Measurements from ENCODE around the gene SMARCA4. TPM values are rescaled to one million over a fixed set of nuclear protein-coding genes. Genes with fewer than 3 reads are reported as not detected.
"Not testable (repeated sequence)": the region's sequence is repeated elsewhere in the genome, so short reads cannot be mapped to it uniquely, and the experiment has no call there.

The SMARCA4 gene
- total RNA-seq, 1 donor from 2014 or later = 63.5 TPM

DNA sequence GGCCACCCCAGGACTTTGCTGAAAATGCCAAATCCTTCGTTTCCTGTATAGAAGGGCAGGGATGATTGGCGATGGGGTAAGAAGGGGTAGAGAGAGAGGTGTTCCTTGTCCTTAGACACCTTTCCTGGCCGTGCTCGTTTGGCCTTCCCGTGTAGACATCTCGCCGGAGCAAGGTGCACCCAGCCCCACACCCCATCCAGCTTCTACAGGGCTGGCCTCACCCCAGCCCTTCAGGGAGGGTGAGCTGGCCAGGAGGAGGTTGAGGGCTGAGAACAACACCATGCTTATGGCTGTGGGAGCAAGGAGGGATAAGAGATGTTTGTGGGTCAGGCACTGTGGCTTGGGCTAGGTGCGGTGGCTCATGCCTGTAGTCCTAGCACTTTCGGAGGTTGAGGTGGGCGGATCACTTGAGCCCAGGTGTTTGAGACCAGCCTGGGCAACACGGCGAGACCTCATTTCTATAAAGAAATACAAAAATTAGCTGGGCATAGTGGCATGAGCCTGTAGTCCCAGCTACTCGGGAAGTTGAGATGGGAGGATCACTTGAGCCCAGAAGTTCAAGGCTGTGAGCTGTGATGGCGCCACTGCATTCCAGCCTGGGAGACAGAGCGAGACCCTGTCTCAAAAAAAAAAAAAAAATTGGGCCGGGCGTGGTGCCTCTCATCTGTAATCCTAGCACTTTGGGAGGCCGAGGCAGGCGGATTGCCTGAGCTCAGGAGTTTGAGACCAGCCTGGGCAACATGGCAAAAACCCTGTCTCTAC lies 15.5 kb downstream of the SMARCA4 start:
- DNase-seq = no peak

DNA sequence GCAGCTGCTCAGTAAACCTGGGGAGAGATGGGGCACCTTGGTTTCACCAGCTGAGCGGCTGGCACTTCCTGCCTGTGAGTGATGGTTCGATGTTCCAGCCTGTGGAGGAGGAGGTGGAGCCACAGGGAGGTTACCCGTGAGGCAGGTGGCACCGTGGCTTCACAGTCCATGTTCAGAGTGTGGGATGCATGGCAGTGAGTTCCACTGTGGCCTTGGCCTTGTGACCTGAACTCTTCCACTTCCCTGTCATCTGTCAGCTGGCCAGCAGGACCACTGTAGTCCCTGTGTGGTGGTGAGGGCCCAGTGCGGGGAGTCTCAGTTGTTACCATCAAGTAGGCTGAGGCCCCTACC lies 16.9 kb downstream of the SMARCA4 start:
- no peak for DNase-seq

DNA sequence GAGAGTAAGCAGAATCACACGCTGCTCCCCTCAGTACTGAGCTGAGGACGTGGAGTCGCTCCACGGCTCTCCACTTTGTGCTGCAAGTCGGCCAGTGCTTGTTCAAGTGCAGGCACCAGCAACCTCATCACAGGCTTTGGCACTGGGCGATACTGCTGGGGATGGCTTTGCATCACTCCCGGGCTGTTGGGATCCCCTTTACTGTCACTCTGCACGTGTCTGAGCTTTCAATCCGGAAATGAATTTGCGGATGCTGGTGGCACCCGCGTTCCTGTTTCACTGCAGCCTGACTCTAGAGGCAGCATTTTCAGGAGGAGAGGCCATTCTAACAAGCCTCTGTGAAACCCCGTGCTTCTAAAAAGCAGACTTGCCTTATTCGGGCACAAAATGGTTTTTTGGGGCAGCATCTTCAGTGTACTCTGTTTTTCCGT lies 19.1 kb downstream of the SMARCA4 start:
- no peak for DNase-seq

DNA sequence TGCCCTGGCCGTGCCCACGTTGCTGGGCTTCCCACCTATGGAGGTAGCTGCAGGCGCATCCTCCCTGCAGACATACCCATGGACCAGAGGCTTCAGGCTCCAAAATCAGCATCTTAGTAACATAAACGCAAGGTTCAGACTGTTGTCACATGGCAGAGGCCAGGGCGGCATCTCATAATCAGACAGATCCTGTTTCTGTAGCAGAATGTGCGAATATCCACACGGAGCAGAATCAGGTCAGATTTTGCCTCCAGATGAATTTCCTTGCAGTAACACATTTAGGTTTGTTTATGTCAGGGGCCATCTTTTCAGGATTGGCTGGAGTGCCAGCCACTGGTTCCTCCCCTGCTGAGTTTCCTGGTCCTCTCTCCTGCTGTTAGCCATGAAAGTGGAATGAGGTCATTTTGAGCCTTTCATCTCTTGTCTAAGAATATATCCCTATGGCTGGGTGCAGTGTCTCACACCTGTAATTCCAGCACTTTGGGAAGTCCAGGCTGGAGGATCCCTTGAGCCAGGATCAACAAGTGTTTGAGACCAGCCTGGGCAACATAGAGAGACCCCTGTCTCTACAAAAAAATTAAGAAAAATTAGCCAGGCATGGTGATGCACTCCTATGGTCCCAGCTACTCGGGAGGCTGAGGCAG lies 20.5 kb downstream of the SMARCA4 start:
- DNase-seq = no peak

DNA sequence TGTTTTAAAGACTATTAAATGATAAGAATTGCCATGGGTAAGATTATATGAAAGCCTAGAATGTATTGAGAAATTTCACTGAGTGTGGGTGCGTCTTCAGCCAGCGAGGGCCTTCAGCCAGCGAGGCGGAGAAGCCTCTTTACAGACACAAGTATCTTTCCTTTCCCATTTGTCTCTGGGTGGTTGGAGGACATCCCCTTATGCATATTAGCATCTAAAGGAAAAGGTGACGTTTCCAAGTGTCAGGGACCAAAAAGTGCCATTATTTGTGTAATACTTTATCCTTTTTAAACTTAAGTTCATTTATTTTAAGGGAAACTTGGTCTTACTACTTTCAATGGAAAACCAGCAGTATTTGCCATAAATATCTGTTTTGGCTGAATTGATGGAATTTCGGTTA lies 22.2 kb downstream of the SMARCA4 start:
- no peak for DNase-seq

DNA sequence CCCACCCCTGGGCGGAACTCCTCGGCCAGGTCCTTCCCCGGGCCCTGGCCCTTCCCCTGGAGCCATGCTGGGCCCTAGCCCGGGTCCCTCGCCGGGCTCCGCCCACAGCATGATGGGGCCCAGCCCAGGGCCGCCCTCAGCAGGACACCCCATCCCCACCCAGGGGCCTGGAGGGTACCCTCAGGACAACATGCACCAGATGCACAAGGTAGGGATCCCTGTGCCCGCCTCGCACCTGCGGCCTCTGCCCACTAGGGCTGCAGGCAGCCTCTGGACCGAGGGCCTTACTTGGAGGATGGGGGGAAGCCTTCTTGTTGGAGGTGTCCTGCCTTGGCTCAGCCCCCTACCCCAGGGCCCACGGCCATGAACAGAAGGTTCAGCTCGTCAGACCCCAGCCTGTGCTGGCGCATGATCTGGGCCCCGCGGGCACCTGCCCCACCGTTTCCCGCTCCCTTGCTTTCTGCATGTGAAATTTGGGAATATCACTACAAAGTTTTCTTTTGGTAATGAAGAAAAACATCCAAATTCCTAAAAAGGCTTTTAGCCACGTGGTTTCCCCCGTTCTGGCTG lies 23.4 kb downstream of the SMARCA4 start:
- DNase-seq = no peak

DNA sequence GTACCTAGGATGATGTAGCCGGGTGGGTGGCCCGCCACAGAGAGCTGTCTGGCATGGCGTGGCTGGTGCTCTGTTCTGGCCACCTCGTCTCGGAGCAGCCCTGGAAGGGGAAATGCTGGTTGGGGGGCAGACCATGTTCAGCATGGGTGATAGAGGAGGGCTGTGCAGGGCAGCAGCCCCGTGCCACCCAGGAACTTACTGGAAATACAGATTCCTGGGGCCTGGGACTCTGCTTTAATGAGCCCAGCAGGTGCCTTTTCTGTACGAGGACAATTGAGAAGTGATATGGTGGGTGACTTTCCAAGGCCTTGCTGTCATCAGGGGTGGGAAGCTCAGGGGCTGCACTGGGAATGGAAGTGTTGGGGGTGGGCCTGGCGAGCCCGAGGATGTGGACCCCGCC lies 24.7 kb downstream of the SMARCA4 start:
- no peak for DNase-seq

DNA sequence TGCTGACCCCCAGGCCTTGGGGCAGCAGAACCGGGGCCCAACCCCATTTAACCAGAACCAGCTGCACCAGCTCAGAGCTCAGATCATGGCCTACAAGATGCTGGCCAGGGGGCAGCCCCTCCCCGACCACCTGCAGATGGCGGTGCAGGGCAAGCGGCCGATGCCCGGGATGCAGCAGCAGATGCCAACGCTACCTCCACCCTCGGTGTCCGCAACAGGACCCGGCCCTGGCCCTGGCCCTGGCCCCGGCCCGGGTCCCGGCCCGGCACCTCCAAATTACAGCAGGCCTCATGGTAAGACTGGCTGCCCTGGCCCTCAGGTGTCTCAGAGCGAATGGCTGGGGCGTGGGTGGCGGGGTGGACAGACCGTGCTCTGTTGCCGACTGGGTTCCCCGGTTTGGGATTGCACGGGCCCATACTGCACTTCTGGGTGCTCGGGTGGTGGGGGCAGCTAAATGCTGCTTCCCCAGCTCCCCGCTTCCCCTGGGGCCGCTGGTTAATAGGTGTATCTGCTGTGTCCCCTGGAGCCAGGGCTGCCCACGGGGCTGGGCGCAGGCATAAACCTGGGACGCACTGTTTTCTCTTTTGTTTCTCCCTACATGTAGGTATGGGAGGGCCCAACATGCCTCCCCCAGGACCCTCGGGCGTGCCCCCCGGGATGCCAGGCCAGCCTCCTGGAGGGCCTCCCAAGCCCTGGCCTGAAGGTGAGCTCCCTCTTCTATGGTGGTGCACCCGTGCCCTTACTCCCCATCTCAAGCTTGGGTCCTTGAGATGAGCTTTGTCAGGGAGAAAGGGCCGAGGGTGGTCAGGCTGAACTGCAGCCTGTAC lies 25.7 kb downstream of the SMARCA4 start:
- no peak for DNase-seq

DNA sequence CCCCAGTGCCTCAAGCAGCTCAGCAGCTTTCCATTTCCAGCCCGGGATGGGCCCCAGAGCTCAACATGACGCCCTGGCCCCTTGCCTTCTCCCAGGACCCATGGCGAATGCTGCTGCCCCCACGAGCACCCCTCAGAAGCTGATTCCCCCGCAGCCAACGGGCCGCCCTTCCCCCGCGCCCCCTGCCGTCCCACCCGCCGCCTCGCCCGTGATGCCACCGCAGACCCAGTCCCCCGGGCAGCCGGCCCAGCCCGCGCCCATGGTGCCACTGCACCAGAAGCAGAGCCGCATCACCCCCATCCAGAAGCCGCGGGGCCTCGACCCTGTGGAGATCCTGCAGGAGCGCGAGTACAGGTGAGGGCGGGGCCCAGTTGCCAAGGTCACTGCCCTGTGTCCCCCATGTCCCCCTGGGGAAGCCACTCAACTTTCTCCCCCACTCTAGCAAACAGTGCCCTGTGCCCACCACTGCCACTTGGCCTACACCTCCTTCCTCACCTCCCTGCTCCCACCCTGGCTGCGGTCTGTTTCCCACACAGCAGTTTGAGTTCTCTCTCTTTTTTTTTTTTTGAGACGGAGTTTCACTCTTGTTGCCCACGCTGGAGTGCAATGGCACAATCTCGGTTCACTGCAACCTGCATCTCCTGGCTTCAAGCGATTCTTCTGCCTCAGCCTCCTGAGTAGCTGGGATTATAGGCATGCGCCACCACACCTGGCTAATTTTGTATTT lies 26.9 kb downstream of the SMARCA4 start:
- DNase-seq = no peak

DNA sequence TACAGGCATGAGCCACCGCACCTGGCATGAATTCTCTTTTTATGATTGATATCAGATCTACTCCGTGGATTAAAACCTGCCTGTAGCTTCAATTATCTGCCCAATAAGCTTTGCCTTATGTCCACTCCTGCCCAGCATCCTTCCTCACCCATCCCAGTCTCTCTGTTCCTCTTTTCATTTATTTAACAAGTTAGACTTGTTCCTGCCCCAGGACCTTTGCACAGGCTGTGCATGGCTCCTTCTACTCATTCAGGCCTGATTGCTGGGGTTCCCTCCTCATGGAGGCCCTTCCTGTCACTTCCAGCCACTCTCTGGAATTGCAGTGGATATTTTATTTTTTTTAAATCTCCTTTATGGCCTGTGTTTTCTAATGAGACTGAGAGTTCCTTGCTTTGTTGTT lies 27.6 kb downstream of the SMARCA4 start:
- no peak for DNase-seq

DNA sequence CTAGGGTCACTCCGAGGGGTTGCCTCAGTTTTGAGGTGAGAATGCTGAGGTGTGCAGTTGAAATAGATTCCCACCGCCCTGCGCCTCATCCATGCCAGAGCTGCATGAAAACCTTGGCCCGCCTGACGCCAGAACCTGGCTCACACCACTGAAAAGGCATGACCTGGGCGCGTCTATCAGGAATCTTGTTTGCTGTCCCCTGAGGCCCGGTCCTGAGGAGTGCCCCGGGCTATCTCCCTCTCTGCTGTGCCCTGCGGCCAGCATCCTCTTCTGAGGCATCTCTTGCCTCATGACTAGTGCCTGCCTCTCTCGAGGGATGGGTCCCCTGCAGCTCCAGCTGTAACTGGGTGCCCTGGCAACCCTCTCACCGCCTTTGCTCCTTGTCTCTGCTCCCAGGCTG lies 28.1 kb downstream of the SMARCA4 start:
- no peak for DNase-seq

DNA sequence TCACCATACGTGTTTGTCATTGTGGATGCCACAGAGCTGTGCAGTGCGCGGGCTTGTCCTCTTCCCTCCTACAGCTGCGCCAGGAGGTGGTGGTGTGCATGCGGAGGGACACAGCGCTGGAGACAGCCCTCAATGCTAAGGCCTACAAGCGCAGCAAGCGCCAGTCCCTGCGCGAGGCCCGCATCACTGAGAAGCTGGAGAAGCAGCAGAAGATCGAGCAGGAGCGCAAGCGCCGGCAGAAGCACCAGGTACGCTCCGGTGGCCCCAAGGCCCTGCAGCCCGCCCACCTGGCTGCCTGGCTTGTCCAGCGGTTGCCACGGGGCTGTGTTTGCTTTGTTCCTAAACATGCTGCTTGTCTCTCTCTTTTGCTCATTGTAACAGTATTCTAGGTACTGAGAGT lies 30.2 kb downstream of the SMARCA4 start:
- DNase-seq = no peak

DNA sequence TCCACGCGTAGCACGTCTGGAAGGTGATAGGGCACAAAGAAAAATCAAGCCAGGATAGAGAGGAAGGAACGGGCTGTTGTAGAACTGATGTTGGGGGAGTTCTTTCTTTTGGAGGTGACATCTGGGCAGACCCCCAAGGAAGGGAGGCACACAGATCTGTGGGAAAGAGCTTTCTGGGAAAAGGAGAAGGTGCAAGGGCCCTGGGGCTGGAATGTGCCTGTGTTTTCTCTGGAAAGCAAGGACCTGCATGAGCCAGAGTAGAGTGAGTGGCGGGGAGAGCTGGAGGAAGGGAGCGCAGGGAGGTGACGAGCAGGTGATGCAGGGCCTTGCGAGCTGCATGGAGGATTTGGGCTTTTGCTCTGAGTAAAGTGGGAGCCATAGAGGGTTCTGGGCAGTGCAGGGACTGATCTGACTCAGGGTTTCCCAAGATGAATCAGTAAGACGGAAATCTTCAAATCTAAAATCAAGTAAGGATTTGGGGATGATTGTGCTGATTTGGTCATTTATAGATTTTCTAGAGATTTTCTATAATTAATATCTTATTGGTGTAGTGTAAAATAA lies 30.8 kb downstream of the SMARCA4 start:
- DNase-seq = no peak

DNA sequence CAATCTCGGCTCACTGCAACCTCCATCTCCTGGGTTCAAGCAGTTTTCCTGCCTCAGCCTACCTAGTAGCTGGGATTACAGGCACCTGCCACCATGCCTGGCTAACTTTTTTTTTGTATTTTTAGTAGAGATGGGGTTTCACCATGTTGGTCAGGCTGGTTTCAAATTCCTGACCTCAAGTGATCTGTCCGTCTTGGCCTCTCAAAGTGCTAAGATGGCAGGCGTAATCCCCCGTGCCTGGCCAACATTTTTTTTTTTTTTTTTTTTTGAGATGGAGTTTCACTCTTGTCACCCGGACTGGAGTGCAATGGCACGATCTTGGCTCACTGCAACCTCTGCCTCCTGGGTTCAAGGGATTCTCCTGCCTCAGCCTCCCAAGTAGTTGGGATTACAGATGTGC lies 31.3 kb downstream of the SMARCA4 start:
- DNase-seq = not testable (repeated sequence)

DNA sequence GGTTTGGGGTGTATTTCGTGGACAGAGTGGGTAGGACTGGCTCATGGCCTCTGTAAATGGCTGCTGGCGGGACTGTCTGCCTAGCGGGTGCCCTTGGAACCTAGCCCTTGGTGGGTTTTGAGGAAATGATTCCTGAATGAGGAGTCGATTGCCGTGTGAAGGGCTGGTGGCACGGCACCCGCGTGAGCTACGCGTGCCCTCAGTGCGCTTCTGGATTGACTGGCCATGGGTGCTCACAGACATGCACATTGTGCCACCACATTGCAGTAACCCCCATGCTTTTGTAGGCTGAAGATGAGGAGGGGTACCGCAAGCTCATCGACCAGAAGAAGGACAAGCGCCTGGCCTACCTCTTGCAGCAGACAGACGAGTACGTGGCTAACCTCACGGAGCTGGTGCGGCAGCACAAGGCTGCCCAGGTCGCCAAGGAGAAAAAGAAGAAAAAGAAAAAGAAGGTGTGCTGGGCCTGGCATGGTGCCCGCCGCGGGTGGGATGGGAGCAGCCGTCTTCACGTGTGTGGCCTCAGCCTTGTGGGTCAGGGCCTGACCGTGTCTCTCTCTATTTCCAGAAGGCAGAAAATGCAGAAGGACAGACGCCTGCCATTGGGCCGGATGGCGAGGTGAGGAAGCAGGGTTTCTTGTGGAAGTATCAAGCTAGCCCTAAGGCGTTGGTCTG lies 35.2 kb downstream of the SMARCA4 start:
- DNase-seq = no peak

DNA sequence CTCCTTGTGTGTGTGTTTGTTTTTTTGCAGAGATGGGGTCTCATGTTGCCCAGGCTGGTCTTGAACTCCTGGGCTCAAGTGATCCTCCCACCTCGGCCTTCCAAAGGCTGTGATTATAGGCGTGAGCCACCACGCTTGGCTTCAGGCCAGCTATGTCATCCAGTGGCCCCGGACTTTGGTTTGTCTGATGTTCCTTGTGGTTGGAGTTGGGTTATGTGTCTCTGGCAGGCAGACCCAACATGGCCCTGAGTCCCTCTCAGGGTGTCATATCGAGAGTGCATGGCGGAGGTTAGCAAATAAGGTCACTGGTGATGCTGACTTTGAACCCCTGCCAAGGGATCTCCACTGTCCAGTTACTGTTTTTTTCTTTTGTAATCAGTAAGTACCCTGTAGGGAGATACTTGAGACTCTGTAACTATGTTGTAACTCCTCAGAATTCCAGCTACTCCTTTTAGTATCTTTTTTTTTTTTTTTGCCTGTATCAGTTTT lies 37.3 kb downstream of the SMARCA4 start:
- no peak for DNase-seq

DNA sequence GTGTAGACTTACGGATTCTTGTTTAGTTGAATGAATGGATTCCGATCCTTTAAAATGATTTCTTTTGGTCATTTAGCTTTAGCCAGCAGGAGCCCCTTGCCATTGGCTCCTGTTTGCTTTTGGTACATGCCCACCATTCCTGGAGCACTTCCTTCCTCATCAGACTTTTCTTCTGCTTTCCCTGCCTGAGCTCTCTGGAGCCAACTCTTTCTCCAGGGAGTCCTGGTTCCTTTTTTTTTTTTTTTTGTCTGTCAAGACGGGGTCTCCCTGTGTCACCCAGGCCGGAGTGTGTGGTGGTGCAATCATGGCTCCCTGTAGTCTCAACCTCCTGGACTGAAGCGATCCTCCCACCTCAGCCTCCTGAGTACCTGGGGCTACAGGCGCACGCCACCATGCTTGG lies 37.8 kb downstream of the SMARCA4 start:
- DNase-seq = no peak

DNA sequence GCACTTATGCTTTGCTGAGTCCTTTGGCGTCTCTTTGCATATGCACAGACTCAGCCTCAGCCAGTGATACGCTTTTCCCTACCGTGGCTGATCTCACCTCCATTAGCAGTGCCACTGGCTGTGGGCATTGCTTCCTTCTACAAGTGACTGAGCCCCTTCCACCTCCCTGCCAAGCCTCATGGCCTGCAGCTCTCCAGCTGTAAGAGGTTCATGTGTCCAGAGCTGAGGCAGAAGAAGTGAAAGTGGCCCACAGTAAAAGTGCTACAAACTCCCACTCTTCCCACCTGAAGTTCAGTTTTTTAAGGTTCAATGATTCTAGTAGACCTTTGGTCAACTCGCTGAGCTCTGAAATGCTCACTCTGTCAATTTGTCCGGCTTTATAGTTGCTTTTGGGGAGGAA lies 44.7 kb downstream of the SMARCA4 start:
- DNase-seq = no peak

DNA sequence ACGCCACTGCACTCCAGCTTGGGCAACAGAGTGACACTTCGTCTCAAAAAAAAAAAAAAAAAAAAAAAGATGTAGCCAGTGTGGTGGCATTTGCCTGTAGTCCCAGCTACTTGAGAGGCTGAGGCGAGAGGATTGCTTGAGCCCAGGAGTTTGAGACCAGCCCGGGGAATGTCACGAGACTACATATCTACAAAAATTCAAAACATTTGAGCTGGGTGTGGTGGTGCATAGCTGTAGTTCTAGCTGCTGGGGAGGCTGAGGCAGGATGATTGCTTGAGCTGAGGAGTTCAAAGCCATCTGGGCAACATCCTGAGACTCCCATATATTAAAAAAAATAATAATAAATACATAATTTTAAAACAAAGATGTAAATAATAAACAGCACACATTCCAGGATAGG lies 46.6 kb downstream of the SMARCA4 start:
- DNase-seq = no peak

DNA sequence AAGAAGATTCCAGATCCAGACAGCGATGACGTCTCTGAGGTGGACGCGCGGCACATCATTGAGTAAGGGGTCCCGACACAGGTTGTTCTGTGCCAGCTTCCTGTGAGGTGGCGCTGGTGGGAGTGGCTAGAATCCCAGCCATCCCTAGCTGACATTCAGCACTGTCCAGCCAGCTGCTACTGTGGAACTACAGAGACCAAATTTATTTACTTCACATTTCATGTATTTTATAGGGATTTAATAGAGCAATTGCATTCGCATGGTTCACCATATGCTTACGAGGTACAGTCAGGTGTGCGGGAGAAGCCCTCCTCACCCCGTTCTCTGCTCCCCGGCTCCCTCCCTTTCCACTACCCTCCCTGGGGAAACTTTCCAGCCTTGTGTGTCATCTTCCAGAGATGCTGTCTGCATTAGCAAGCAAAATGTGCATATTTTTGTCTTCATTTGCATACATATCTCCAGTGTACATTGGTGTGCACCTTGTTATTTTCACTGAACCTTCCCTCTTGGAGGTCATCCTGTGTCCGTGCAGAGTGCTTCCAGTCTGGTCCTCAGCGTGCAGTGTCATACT lies 47.2 kb downstream of the SMARCA4 start:
- no peak for DNase-seq

DNA sequence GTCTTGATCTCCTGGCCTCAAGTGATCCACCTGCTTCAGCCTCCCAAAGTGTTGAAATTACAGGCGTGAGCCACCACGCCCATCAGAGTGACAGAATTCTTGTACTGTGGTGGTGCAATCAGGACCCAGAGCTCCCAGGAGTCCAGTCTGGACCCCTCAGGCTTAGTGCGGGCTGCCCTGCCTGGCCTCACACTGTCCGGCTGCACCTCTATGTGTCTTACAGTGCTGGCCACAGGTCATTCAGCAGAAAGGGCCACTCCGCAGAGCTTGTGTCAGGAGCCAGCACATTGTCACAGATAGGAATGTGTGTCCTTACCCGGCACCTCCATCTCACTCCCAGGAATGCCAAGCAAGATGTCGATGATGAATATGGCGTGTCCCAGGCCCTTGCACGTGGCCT lies 49.2 kb downstream of the SMARCA4 start:
- DNase-seq = no peak
